ENCODE data around the gene HIP1R.

Gene HIP1R

GRCh38 chr12:122847921-122848421, 12.7 kb downstream of the HIP1R start:
- in situ Hi-C loops (cut with MboI; ENCODE audit: low sequenced_read_pairs) = no loop called here

GRCh38 chr12:122848471-122849351, 13.5 kb downstream of the HIP1R start:
- in situ Hi-C loops (cut with MboI; ENCODE audit: low sequenced_read_pairs) = no loop called here

GRCh38 chr12:122849352-122850047, 14.2 kb downstream of the HIP1R start:
- in situ Hi-C loops (cut with MboI; ENCODE audit: low sequenced_read_pairs) = no loop called here

- in situ Hi-C loops (cut with MboI; ENCODE audit: low sequenced_read_pairs) = no loop called here
These were observed 14.8 kb downstream of the HIP1R start for GRCh38 chr12:122850048-122850445.

- in situ Hi-C loops (cut with MboI; ENCODE audit: low sequenced_read_pairs) = no loop called here
These were observed 15.6 kb downstream of the HIP1R start for GRCh38 chr12:122850695-122851350.

GRCh38 chr12:122851820-122852219, 16.6 kb downstream of the HIP1R start:
- in situ Hi-C loops (cut with MboI; ENCODE audit: low sequenced_read_pairs) = no loop called here

- in situ Hi-C loops (cut with MboI; ENCODE audit: low sequenced_read_pairs) = no loop called here
These were observed 17.3 kb downstream of the HIP1R start for GRCh38 chr12:122852336-122853275.

GRCh38 chr12:122853582-122854245, 18.5 kb downstream of the HIP1R start:
- in situ Hi-C loops (cut with MboI; ENCODE audit: low sequenced_read_pairs) = no loop called here

- in situ Hi-C loops (cut with MboI; ENCODE audit: low sequenced_read_pairs) = no loop called here
These were observed 19.3 kb downstream of the HIP1R start for GRCh38 chr12:122854554-122854953.

- in situ Hi-C loops (cut with MboI; ENCODE audit: low sequenced_read_pairs) = no loop called here
These were observed 20.0 kb downstream of the HIP1R start for GRCh38 chr12:122855071-122855829.

- in situ Hi-C loops (cut with MboI; ENCODE audit: low sequenced_read_pairs) = no loop called here
These were observed 20.9 kb downstream of the HIP1R start for GRCh38 chr12:122855928-122856831.

GRCh38 chr12:122856999-122857671, 21.9 kb downstream of the HIP1R start:
- in situ Hi-C loops (cut with MboI; ENCODE audit: low sequenced_read_pairs) = no loop called here

GRCh38 chr12:122858171-122858570, 22.9 kb downstream of the HIP1R start:
- in situ Hi-C loops (cut with MboI; ENCODE audit: low sequenced_read_pairs) = no loop called here

GRCh38 chr12:122858591-122859302, 23.5 kb downstream of the HIP1R start:
- in situ Hi-C loops (cut with MboI; ENCODE audit: low sequenced_read_pairs) = no loop called here

- in situ Hi-C loops (cut with MboI; ENCODE audit: low sequenced_read_pairs) = no loop called here
These were observed 24.2 kb downstream of the HIP1R start for GRCh38 chr12:122859303-122860039.

Data from hTERT RPE-1 (cell line).